CD4-positive, alpha-beta T cell treated with Interleukin-12 subunit alpha and Interleukin-12 subunit beta, for 1 hour (primary cell): ENCODE data around the gene MAST2.
"Not testable (repeated sequence)": the region's sequence is repeated elsewhere in the genome, so short reads cannot be mapped to it uniquely, and the experiment has no call there.

Experiments used
- DNase-seq: peaks from one replicate; pipeline ENCODE4 v3.0.0-alpha.2; 2020

The MAST2 gene

GRCh38 chr1:45906883-45907282, 103.5 kb downstream of the MAST2 start:
- no peak for DNase-seq

- DNase-seq, result no peak
Measured at GRCh38 chr1:45908611-45909140, 105.3 kb downstream of the MAST2 start.

DNA sequence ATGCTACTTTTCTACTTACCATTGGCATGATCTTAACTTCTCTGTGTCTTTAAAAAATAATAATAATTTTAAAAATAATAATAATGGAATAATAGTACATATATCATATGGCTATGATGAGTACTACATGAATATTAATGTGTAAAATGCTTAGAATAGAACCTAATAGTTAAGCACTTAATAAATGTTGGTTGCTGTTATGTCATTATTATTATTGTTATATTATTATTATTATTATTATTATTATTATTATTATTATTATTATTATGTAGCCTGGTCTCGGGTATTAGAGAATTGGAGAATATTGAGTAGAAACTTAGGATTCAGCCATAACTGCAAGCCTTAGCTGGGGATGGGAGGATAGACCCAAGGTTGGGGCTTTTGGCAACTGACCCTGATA, 108.2 kb downstream of the MAST2 start:
- no peak for DNase-seq

DNA sequence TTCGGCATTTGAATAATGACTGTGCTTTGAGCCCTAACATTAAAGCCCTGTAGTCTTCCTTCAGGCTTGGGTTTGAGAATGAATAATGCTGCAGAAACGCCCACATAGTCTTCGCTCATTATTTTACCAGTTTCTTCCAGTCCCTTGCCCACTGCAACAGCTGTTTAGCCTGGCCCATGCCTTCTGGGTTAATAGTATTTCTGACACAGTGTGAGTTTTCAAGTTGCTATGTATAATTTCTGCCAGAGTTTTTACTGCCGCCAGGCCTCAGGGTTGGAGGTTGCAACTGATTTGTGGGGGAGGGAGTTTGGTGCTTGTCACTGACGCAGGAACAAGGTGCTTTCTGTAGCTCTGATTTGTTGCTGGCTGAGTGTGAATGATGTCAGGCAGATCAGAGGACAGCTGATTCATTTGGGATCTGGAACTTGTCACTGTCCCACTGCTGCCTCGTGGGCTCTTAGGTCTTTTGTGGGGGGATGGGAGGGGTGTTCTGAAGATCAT, 109.8 kb downstream of the MAST2 start:
- no peak for DNase-seq

GRCh38 chr1:45913731-45914501, 110.5 kb downstream of the MAST2 start:
- DNase-seq, result no peak

DNA sequence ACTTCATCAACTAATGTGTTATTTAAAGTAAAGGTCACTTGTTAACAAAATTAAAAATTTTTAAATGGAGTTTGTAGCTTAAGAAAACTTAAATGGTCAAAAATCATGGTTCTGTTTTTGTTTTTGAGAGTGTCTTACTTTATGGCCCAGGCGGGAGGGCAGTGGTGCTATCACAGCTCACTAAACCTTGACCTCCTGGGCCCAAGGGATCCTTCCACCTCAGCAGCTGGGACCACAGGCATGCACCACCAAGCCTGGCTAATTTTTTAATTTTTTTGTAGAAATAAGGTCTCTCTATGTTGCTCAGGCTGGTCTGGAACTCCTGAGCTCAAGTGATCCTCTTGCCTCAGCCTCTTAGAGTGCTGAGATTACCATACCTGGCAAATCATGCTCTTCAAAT, 111.4 kb downstream of the MAST2 start:
- no peak for DNase-seq

DNA sequence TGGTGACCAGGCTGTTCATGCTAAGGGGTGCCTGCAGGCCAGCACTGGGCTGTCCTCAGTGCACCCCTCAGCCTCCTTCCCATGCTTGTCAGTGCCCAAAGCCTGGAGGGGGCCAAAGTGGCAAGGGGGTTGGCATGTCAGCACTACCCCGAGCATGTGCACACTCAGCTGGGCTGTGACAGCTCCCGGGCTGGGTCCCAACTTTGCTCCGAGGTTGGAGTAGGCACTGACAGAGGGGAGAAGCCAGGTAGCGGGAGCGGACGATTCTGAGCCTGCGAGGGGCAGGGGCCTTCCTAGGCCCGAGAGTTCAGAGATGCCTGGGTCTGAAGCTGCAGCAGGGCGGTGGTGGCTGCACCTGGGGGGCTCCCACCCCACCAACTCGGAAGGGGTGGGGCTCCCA, 119.0 kb downstream of the MAST2 start:
- DNase-seq, result no peak

GRCh38 chr1:45922813-45923212, 119.4 kb downstream of the MAST2 start:
- DNase-seq, result no peak

DNA sequence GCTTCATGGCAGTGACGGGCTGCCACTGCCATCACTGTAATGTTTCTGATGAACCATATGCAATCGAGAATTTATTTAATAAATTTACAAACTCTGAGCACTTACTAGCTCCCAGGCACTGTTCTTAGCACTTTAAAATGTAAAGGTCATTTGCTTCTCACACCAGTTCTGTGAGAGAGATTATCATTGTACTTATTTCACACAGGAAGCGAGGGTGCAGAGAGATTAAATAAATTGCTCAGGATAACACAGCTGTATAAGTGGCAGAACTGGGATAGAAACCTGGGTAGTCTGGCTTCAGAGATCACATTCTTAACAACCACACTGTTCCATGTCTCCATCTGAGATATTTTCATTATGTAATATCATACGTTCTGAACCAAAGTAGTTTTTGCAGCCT, 119.9 kb downstream of the MAST2 start:
- no peak for DNase-seq

DNA sequence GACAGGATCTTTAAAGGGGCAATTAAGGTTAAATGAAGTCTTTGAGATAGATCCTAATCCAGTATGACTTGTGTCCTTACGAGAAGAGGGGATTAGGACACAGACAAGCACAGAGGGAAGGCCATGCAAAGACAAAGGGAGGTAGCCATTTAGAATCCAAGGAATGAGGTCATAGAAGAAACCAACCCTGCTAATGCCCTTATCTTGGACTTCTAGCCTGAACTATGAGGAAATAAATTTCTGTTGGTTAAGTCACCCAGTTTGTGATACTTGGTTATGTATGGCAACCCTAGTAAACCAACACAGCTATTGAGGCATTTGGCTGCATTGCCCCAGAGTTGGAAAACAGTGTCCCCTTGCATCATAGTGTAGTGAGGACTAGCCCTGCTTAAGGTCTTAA, 121.3 kb downstream of the MAST2 start:
- DNase-seq, result no peak

- DNase-seq, result no peak
Measured at GRCh38 chr1:45925728-45926287, 122.4 kb downstream of the MAST2 start.

DNA sequence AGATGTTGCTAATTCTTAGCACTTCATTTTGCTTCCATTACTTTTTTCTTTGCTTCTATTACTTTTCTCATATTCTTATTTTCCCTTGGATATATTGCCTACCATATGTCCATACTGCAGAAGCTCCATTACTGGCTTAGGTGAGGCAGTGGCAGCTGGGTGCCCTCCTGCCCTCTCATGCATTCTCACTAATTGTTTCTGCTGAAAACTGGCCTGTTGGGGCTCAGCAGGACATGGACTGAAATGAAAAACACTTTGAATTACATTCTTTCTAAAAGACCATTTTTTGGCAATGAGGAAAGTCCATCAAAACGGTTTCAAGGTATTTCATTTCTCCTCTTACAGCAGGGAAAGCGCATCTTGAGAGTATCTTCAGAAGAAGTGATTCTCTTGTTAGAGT, 122.9 kb downstream of the MAST2 start:
- no peak for DNase-seq

DNA sequence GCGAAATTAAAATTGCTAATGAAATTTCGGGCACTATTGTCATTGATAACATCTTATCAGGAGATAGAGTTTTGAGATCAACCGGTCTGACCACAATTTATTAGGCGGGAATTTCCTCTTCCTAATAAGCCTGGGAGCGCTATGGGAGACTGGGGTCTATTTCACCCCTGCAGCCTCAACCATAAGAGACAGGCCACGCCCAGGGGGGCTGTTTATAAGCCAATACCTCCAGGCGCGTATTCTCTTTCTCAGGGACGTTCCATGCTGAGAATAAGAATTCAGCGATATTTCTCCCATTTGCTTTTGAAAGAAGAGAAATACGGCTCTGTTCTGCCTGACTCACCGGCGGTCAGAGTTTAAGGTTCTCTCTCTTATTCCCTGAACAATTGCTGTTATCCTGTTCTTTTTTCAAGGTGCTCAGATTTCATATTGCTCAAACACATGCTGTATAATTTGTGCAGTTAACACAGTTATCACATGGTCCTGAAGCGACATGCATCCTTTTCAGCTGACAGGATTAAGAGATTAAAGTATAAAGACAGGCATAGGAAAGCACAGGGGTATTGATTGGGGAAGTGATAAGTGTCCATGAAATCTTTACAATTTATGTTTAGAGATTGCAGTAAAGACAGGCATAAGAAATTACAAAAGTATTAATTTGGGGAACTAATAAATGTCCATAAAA, 124.0 kb downstream of the MAST2 start:
- not testable (repeated sequence) for DNase-seq

- no peak for DNase-seq
Measured at GRCh38 chr1:45928486-45929205, 125.2 kb downstream of the MAST2 start.

DNA sequence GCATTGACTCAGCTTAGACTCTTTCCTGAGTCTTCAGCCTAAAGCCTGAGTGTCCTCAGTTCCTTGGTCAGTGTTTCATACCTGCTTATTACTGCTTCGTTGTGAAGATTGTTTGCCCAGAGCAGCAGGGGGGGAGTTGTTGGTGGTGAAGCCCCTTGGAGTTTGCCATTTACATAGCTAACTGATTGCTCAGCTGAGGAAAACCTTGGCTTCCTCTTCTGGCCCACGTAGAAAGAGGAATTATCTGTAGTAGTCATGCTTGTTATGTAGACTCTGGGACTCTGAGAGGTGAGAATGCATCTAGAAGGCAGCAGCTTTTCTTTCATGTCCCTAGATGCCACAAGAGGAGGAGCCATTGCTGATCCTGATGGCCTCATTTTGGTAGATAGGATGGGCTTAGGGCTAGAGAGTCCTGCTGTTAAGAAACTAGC, 125.9 kb downstream of the MAST2 start:
- DNase-seq, result no peak

GRCh38 chr1:45930258-45931150, 127.1 kb downstream of the MAST2 start:
- no peak for DNase-seq

DNA sequence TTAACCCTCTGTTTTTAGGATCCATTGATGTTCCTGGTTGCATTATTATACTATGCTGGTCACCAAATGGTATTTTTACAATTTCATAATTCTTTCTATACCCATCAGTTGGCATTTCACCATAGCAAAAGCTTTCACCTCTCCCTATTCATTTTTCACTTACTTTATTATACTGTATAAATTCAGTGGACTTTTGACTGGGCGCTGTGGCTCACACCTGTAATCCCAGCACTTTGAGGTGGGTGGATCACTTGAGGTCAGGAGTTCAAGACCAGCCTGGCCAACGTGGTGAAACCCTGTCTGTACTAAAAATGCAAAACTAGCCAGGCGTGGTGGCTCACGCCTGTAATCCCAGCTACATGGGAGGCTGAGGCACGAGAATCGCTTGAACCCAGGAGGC, 128.8 kb downstream of the MAST2 start:
- not testable (repeated sequence) for DNase-seq

GRCh38 chr1:45934947-45935346, 131.5 kb downstream of the MAST2 start:
- DNase-seq, result no peak

GRCh38 chr1:45938029-45938428, 134.6 kb downstream of the MAST2 start:
- DNase-seq, result no peak

- no peak for DNase-seq
Measured at GRCh38 chr1:45942411-45942810, 139.0 kb downstream of the MAST2 start.

- DNase-seq, result no peak
Measured at GRCh38 chr1:45943185-45943584, 139.8 kb downstream of the MAST2 start.

GRCh38 chr1:45945426-45945825, 142.0 kb downstream of the MAST2 start:
- DNase-seq, result no peak
